ENCODE measurements around the gene CACNA2D2. TPM values are rescaled to one million over a fixed set of nuclear protein-coding genes. Genes with fewer than 3 reads are reported as not detected.

CACNA2D2 gene
- total RNA-seq, 1 donor from 2014 or later = 0.53 TPM

DNA sequence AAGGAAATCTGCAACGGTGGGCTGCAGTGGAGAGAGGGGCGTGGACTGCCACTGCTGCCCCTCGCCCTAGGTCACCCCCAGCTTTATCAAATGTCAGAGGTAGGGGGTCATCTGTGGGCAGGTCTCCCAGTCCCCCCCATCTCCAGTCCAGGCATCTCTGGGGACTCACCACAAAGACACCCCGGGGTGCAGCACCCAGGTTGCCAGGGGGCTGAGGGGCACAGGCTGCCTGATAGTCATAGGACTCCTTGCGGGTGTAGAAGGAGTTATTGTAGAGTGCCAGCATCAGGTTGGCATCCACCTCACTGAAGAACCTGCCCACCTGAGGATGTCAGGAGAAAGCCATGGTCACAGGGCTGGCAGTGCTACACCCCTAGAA lies 137.6 kb downstream of the CACNA2D2 start:
- peak overlapping the region; percentile 85 for H3K4me3 Mint-ChIP-seq
- H3K9me3 Mint-ChIP-seq = no peaks in the 10 kb centered on the region

DNA sequence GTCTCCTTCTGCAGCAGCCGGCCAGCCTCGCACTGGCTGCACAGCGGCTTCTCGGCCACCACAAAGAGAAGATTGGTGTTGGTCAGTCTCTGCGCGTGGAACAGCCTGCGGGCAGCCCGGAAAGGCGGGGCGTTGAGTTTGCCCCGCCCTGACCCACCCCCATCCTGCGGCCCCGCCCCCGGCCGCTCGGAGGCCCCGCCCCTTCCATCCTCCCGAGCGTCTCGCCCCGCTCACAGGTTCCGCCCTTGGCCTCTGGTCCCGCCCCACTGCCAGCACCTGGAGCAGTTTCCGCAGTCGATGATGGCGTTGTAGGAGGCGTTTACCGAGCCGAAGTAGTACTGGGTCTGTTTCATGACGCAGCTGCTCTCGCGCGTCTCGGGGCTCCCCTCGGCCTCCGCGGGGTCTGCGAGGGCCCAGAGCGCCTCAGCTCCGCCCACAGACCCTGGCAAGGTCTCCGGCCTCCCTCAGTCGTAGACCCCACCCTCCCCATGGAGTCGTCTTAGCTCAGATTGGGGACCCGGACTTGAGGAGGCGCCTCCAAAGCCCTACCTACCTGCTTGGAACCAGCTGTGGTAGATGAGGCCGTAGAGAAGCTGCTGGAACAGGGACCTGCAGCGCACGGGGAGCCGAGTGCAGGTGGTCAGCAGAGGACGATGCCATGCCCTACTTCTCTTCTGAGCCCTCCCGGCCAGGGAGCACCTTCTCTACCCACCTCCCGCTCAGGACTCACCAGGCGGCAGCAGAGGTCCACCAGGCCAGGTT lies 138.2 kb downstream of the CACNA2D2 start:
- CTCF ChIA-PET = interaction anchor here (1.2 kb wide), 1 partner anchor 177 kb away, joined by 4 read pairs; no protein-coding TSS in a partner anchor
- Mint-ChIP-seq H3K4me1 (peaks cover 19% of the 10 kb centered on the region), H3K27ac (peak overlapping the region; percentile 83), H3K9me3 (no peaks in the 10 kb centered on the region), H3K36me3 (ENCODE audit: low read depth) (no peaks in the 10 kb centered on the region), H3K4me3 (peak overlapping the region; percentile 85), H3K27me3 (peaks cover 2% of the 10 kb centered on the region)
- intact Hi-C loops (cut with micrococcal nuclease) = loop anchor here (1.0 kb wide), 3 partner anchors 15 to 251 kb away; partner anchors contain the start of genes CYB561D2 and NPRL2
- ATAC-seq (ENCODE audit: low read depth) (peak; percentile 97), DNase-seq (peak; percentile 85)
- POLR2A ChIA-PET = interaction anchor here (1.0 to 2.1 kb wide), 9 partner anchors 9 to 251 kb away, joined by 3 to 21 read pairs (median 5); partner anchors contain the start of genes C3orf18, CYB561D2, NPRL2 and RASSF1
- TF ChIP-seq, protein P1, sequence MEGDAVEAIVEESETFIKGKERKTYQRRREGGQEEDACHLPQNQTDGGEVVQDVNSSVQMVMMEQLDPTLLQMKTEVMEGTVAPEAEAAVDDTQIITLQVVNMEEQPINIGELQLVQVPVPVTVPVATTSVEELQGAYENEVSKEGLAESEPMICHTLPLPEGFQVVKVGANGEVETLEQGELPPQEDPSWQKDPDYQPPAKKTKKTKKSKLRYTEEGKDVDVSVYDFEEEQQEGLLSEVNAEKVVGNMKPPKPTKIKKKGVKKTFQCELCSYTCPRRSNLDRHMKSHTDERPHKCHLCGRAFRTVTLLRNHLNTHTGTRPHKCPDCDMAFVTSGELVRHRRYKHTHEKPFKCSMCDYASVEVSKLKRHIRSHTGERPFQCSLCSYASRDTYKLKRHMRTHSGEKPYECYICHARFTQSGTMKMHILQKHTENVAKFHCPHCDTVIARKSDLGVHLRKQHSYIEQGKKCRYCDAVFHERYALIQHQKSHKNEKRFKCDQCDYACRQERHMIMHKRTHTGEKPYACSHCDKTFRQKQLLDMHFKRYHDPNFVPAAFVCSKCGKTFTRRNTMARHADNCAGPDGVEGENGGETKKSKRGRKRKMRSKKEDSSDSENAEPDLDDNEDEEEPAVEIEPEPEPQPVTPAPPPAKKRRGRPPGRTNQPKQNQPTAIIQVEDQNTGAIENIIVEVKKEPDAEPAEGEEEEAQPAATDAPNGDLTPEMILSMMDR (IDR thresholded peaks at IDR 0.05) = no peak

More for the DNA sequence above, 137.6 kb downstream of the CACNA2D2 start:
- no peaks in the 10 kb centered on the region for H3K36me3 Mint-ChIP-seq (ENCODE audit: low read depth)
- ATAC-seq (ENCODE audit: low read depth) = no peak
- peaks cover 19% of the 10 kb centered on the region for H3K4me1 Mint-ChIP-seq
- ChIA-PET CTCF (no interaction called here), POLR2A (interaction anchor here (1.0 to 2.1 kb wide), 8 partner anchors 9 to 250 kb away, joined by 3 to 21 read pairs (median 5); partner anchors contain the start of genes C3orf18, CYB561D2, NPRL2 and RASSF1)
- intact Hi-C loops (cut with micrococcal nuclease) = loop anchor here (1.0 kb wide), 3 partner anchors 16 to 250 kb away; partner anchors contain the start of genes CYB561D2 and NPRL2
- TF ChIP-seq, protein P1 (IDR thresholded peaks at IDR 0.05) = no peak
- H3K27me3 Mint-ChIP-seq = peaks cover 2% of the 10 kb centered on the region
- H3K27ac Mint-ChIP-seq = peak overlapping the region; percentile 83
- no peak for DNase-seq

DNA sequence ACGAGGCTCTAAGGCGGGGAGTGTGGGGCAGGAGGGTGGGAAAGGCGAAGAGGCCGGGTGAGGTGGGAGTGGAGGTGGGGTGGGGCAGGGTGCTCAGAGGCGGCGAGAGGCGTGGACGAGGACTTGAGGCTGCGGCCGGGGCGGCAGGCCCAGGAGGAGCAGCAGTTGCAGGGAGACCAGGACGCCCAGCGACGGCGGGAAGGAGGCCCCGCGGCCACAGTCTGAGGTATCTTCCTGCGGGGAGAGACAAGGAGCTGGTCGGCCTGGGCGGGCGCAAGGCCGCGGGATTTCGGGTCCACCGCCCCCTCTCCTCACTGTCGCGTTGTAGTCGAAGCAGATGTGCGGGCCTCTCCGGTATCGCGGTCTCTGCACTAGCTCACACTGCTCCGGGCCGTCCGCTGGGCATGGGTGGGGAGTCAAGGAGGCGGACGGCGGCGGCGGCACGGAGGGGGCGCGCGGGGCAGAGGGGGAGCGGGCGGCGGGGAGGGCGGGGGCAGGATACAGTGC lies 138.8 kb downstream of the CACNA2D2 start:
- DNase-seq (no peak), ATAC-seq (ENCODE audit: low read depth) (peak; percentile 23)
- no peaks in the 10 kb centered on the region for H3K9me3 Mint-ChIP-seq
- peaks cover 2% of the 10 kb centered on the region for H3K27me3 Mint-ChIP-seq
- ChIA-PET CTCF (interaction anchor here (1.2 kb wide), 1 partner anchor 177 kb away, joined by 4 read pairs; no protein-coding TSS in a partner anchor), POLR2A (interaction anchor here (0.7 to 2.1 kb wide), 9 partner anchors 8 to 434 kb away, joined by 3 to 21 read pairs (median 4); partner anchors contain the start of genes CYB561D2, NPRL2, RASSF1 and TUSC2)
- H3K4me3 Mint-ChIP-seq = peak overlapping the region; percentile 85
- H3K4me1 Mint-ChIP-seq = peaks cover 24% of the 10 kb centered on the region
- H3K36me3 Mint-ChIP-seq (ENCODE audit: low read depth) = no peaks in the 10 kb centered on the region
- TF ChIP-seq, protein P1 (IDR thresholded peaks at IDR 0.05) = no peak
- H3K27ac Mint-ChIP-seq = no peak overlapping the region
- intact Hi-C loops (cut with micrococcal nuclease) = loop anchor here (1.0 kb wide), 3 partner anchors 14 to 252 kb away; partner anchors contain the start of genes CYB561D2 and NPRL2

DNA sequence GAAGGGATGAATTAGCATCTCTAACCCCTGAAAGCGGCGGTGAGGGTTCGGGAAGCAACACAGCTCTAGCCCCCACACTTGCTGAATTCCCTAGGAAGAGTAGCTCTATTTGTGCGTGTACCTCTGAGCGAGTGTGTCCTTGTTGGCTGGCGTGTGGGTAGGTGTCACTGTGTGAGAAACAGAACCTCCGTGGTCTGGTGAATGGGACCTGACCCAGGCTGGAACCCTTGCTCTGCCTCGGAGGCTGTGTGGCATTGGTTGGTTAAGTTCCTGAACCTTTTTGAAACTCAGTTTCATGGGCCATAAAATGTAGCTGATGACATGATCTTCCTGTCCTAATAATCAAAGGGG lies 143.7 kb downstream of the CACNA2D2 start:
- Mint-ChIP-seq H3K27ac (peak overlapping the region; percentile 89), H3K4me1 (peaks cover 50% of the 10 kb centered on the region), H3K9me3 (no peaks in the 10 kb centered on the region), H3K36me3 (ENCODE audit: low read depth) (peaks cover 30% of the 10 kb centered on the region), H3K4me3 (peak overlapping the region; percentile 96), H3K27me3 (no peaks in the 10 kb centered on the region)
- intact Hi-C loops (cut with micrococcal nuclease) = loop anchor here (1.0 to 10.0 kb wide), 11 partner anchors 8 to 1695 kb away; partner anchors contain the start of genes DUSP7, HEMK1, HYAL3 and IFRD2
- ATAC-seq (ENCODE audit: low read depth) (peak; percentile 25), DNase-seq (no peak)
- TF ChIP-seq, protein P1 (IDR thresholded peaks at IDR 0.05) = no peak
- ChIA-PET CTCF (interaction anchor here (0.8 kb wide), 1 partner anchor 13 kb away, joined by 3 read pairs; no protein-coding TSS in a partner anchor), POLR2A (interaction anchor here (0.6 to 1.6 kb wide), 6 partner anchors 9 to 59 kb away, joined by 3 to 15 read pairs (median 5); partner anchors contain the start of genes CYB561D2 and NPRL2)

All from activated B cell treated with CpG ODN at 0.5 μM for 24 hours (primary cell).